Transverse colon (tissue), 3 donors: Measurements from ENCODE around the gene MPDZ.

Experiments used
- EP300 ChIP-seq: sonication (generic); formaldehyde crosslinking; IDR thresholded peaks from one replicate; pipeline ENCODE4 v1.6.1; 2017; ENCODE audit warnings: antibody characterized with exemption, low read depth
- POLR2A ChIP-seq: fragments of 450-650 bp; IDR thresholded peaks from one replicate; pipeline ENCODE4 v1.6.1; 2016; ENCODE audit warnings: antibody characterized with exemption, mild to moderate bottlenecking, moderate library complexity
- TF ChIP-seq, protein P1 (sequence below), 5 experiments: fragments of 200-600 bp in 3 of 5; fragments of 450-650 bp in 2 of 5; sonication (generic) in 3 of 5; IDR thresholded peaks; 1 replicate in 2 of 5; 2 replicates in 3 of 5; pipeline ENCODE4 v1.5.1; 2016 to 2017; ENCODE audit warnings: antibody characterized with exemption in 5 of 5, inconsistent platforms in 3 of 5, mild to moderate bottlenecking in 2 of 5, moderate library complexity in 1 of 5

- TF ChIP-seq, protein P1, sequence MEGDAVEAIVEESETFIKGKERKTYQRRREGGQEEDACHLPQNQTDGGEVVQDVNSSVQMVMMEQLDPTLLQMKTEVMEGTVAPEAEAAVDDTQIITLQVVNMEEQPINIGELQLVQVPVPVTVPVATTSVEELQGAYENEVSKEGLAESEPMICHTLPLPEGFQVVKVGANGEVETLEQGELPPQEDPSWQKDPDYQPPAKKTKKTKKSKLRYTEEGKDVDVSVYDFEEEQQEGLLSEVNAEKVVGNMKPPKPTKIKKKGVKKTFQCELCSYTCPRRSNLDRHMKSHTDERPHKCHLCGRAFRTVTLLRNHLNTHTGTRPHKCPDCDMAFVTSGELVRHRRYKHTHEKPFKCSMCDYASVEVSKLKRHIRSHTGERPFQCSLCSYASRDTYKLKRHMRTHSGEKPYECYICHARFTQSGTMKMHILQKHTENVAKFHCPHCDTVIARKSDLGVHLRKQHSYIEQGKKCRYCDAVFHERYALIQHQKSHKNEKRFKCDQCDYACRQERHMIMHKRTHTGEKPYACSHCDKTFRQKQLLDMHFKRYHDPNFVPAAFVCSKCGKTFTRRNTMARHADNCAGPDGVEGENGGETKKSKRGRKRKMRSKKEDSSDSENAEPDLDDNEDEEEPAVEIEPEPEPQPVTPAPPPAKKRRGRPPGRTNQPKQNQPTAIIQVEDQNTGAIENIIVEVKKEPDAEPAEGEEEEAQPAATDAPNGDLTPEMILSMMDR (IDR thresholded peaks at IDR 0.05), result no peak
- no peak for TF ChIP-seq EP300
- TF ChIP-seq POLR2A, result no peak
Measured at GRCh38 chr9:13186774-13187173, 92.7 kb downstream of the MPDZ start.
